Natural killer cell treated with Interleukin-12 subunit alpha and Interleukin-12 subunit beta and Interleukin-15 and Interleukin-18, amount 100 ng/mL, for 72 hours (primary cell): ENCODE data around the gene ANO8. TPM values are rescaled to one million over a fixed set of nuclear protein-coding genes. Genes with fewer than 3 reads are reported as not detected.
A peak's percentile ranks its signal among the peaks of the same experiment; 100 is the strongest.
"Not testable (repeated sequence)": the region's sequence is repeated elsewhere in the genome, so short reads cannot be mapped to it uniquely, and the experiment has no call there.

Experiments
- ATAC-seq, 2 donors: fragments of 150-1000 bp; cut with Tn5 transposase in 1 of 2; sonication (Bioruptor Pico), chemical (Tn5 transposase) in 1 of 2; 2 replicates each; pipeline ENCODE4 v1.10.0; 2021
- DNase-seq: peaks from one replicate; pipeline ENCODE4 v3.0.0; 2022; ENCODE audit warnings: low spot score
- H3K27ac Mint-ChIP-seq, 2 donors: 1 replicate in 1 of 2; 2 replicates in 1 of 2; pipeline ENCODE4 v1.8.0; 2022; ENCODE audit warnings: mixed read lengths in 2 of 2, mild to moderate bottlenecking in 1 of 2, moderate library complexity in 1 of 2
- H3K27me3 Mint-ChIP-seq, 2 donors: 1 replicate in 1 of 2; 2 replicates in 1 of 2; pipeline ENCODE4 v1.8.0; 2022; ENCODE audit warnings: mixed read lengths in 2 of 2
- H3K36me3 Mint-ChIP-seq: one replicate; pipeline ENCODE4 v1.8.0; 2022; ENCODE audit warnings: mixed read lengths
- H3K4me1 Mint-ChIP-seq, 2 donors: 1 replicate in 1 of 2; 2 replicates in 1 of 2; pipeline ENCODE4 v1.8.0; 2022; ENCODE audit warnings: low read depth in 2 of 2, mixed read lengths in 2 of 2, mild to moderate bottlenecking in 1 of 2
- H3K4me3 Mint-ChIP-seq: one replicate; pipeline ENCODE4 v1.8.0; 2022; ENCODE audit warnings: mixed read lengths
- H3K9me3 Mint-ChIP-seq: 2 replicates; pipeline ENCODE4 v1.8.0; 2022; ENCODE audit warnings: mixed read lengths
- total RNA-seq, 2 donors: library from RNA; stranded (reverse); gene quantifications; one replicate each; pipeline ENCODE4 v1.2.3, GENCODE V29; 2022

The ANO8 gene
- 1 to 10 TPM; 5.5 to 7.0 TPM for total RNA-seq

DNA sequence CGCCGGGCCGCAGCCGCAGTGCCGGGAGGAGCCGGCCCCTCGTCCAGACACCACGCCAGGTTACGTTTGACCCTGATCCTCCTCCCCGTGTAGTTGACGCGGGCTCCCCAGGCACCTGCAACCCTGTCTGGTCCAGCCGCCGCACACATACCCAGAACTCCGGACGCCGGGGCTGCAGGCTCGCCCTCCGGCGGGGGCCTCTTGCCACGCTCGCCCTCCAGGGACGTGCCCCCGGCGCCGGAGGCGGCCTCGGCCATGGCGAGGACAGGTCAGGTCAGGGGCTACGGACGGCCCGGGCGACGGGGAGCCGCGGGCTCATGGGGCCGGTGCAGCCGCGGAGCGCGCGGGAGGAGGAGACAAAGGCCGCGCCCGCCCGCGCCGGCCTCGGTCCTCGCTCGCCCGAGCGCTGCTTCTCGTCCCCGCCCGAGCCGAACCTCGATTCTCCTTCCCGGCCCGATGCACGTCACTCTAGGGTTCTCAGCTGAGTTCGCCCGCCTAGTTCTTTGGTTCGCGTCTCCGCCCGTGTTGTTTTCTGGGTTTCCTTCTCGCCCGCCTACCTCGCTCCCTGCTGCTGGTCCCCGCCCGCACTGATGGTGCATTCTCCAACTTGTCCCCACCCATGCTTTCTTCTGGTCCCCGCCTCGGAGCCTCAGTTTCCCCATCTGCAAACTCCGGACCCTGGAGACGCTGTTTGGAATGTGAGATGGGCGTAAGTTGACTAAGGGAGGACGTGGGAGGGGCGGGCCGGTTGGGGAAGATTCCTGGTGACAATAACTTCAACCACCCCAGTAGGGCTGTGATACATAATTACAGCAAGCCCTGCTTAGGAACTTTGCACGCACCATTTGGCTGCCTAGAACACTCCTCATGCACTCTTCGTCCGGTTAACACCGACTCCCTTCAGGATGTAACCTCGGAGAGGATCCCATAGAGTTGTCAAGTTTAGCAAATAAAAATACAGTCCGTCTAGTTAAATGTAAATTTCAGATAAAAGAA, at the start of gene ANO8:
Gene ANO8 (minus strand): TSS at position 442 of the 996 bp plus-strand sequence. CDS start 185 bp downstream, at position 257.
- Mint-ChIP-seq H3K27me3 (no peaks in the 10 kb centered on the region), H3K4me1 (peaks cover 33 to 36% of the 10 kb centered on the region in 2 donors), H3K4me3 (peak within 1 kb of the TSS; percentile 89), H3K27ac (peak within 1 kb of the TSS; percentile 22 to 58), H3K9me3 (no peaks in the 10 kb centered on the region), H3K36me3 (no peaks in the 10 kb centered on the region)
- ATAC-seq (peak; percentile 74 to 81), DNase-seq (peak; percentile 97)

GRCh38 chr19:17380426-17381138, 45.9 kb upstream of the ANO8 start:
- H3K36me3 Mint-ChIP-seq = no peaks in the 10 kb centered on the region
- no peak for DNase-seq
- no peaks in the 10 kb centered on the region for H3K9me3 Mint-ChIP-seq
- peaks cover 4 to 6% of the 10 kb centered on the region in 2 donors for H3K4me1 Mint-ChIP-seq
- no peak overlapping the region for H3K4me3 Mint-ChIP-seq
- H3K27ac Mint-ChIP-seq = no peak overlapping the region
- no peak for ATAC-seq
- H3K27me3 Mint-ChIP-seq = peaks cover 0 to 8% of the 10 kb centered on the region in 2 donors

- ATAC-seq (no peak), DNase-seq (no peak)
- Mint-ChIP-seq H3K27me3 (peaks cover 0 to 8% of the 10 kb centered on the region in 2 donors), H3K9me3 (no peaks in the 10 kb centered on the region), H3K4me3 (no peak overlapping the region), H3K27ac (no peak overlapping the region), H3K4me1 (peaks cover 4 to 6% of the 10 kb centered on the region in 2 donors), H3K36me3 (no peaks in the 10 kb centered on the region)
Observed at GRCh38 chr19:17379221-17379631, 44.6 kb upstream of the ANO8 start.

DNA sequence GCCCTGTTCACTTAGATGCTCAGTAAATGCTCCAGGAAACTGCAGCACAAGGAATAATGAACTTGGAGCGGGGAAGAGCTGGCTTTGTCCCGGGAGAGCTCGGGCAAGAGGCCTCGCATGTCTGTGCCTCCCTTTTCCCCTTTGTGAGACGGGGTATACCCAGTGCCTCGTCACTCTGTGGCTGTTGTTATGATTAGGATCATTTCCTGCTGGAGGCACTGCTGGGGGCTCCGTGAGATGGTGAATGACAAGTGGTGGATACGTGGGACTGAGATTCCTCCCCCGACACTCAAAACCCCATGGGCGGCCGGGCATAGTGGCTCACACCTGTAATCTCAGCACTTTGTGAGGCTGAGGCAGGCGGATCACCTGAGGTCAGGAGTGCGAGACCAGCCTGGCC, 43.6 kb upstream of the ANO8 start:
- ATAC-seq (no peak), DNase-seq (no peak)
- peaks cover 0 to 8% of the 10 kb centered on the region in 2 donors for H3K27me3 Mint-ChIP-seq
- H3K36me3 Mint-ChIP-seq = no peaks in the 10 kb centered on the region
- no peak overlapping the region for H3K4me3 Mint-ChIP-seq
- peaks cover 4 to 6% of the 10 kb centered on the region in 2 donors for H3K4me1 Mint-ChIP-seq
- no peaks in the 10 kb centered on the region for H3K9me3 Mint-ChIP-seq
- no peak overlapping the region for H3K27ac Mint-ChIP-seq

DNA sequence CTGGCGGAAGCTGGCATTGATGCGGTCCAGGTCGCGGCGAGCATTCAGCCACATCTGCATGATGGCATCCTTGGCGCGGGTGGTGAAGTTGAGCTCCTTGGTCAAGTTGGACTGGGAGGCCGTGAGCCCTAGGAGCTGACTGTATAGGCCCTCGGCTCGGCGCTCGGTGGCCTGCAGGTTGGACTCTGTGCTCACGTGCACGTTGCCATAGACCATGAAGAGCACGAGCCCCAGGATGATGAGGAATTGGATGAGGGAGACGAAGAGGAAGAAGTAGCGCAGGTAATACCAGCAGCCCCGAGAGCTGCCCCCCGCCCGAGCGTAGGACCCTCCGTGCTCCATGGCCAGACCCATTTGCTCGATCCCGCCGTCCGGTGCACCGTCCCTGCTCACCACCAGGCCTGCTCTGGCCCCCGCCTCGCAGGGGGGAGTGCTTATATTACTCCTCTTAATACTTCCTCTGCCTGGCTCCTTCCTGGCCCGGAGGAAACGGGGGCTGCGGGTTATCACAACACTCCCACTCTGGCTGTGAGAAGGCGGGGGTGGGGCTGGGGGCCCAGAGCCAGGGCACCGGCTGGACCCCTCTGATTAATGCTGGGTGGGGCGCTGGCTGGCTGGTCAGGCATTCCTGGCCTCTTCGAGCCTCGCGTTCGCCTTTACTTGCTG, 42.4 kb upstream of the ANO8 start, which contains the start of gene PLVAP:
Gene PLVAP (minus strand): TSS at position 408 of the 666 bp plus-strand sequence. CDS start 54 bp downstream, at position 354.
- no peaks in the 10 kb centered on the region for H3K36me3 Mint-ChIP-seq
- no peaks in the 10 kb centered on the region for H3K9me3 Mint-ChIP-seq
- H3K4me3 Mint-ChIP-seq = no peak within 1 kb of the TSS

DNA sequence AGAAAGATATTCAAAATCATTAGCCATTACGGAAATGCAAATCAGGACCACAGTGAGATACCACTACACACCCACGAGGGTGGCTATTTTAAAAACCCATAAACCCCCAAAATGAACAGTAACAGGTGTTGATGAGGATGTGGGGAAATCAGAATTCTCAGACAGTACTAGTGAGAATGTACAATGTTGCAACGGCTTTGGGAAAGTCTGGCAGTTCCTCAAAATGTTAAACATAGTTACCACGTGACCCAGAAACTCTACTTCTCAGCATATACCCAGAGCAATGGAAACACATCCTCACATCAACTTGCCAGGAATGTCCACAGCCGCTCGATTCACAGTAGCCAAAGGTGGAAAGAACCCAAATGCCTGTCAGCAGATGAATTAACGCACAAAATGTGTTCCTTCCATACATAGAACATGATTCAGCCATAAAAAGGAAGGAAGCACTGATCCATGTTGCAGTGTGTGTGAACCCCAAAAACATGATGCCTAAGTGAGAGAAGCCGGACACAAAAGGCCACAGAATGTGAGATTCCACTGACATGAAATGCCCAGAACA, 35.5 kb upstream of the ANO8 start:
- no peaks in the 10 kb centered on the region for H3K9me3 Mint-ChIP-seq
- ATAC-seq (peak in 1 of 2 donors; percentile 60), DNase-seq (no peak)
- H3K27ac Mint-ChIP-seq = no peak overlapping the region
- no peak overlapping the region for H3K4me3 Mint-ChIP-seq
- peaks cover 5 to 10% of the 10 kb centered on the region in 2 donors for H3K4me1 Mint-ChIP-seq
- H3K36me3 Mint-ChIP-seq = no peaks in the 10 kb centered on the region
- H3K27me3 Mint-ChIP-seq = peaks cover 5 to 6% of the 10 kb centered on the region in 2 donors

More for the DNA sequence above, 42.4 kb upstream of the ANO8 start, which contains the start of gene PLVAP:
- ATAC-seq (peak in 1 of 2 donors; percentile 34), DNase-seq (no peak)
- H3K27ac Mint-ChIP-seq = no peak within 1 kb of the TSS
- H3K27me3 Mint-ChIP-seq = peaks cover 0 to 10% of the 10 kb centered on the region in 2 donors
- peaks cover 0 to 3% of the 10 kb centered on the region in 2 donors for H3K4me1 Mint-ChIP-seq

DNA sequence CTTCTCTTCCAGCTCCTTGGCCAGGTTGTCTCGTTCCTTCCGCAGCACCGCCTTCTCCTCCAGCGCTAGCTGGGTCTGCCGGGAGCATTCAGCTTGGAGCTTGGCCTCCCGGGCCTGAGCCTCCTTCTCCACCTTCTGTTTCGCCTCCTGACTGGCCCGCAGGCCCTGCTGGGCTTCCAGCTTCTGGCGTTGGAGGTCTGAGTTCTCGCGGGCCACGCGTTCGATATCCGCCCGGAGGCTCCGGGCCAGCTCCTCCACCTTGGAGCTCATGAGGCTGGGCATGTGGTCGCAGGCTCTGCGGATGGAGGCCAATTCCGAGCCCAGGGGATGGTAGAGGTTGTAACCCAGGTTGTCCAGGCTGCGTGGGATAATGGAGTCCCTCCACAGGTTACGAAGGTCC, 30.7 kb upstream of the ANO8 start:
- H3K4me1 Mint-ChIP-seq = peaks cover 4 to 8% of the 10 kb centered on the region in 2 donors
- no peak overlapping the region for H3K27ac Mint-ChIP-seq
- H3K9me3 Mint-ChIP-seq = no peaks in the 10 kb centered on the region
- no peaks in the 10 kb centered on the region for H3K36me3 Mint-ChIP-seq
- H3K27me3 Mint-ChIP-seq = peaks cover 5 to 17% of the 10 kb centered on the region in 2 donors
- H3K4me3 Mint-ChIP-seq = no peak overlapping the region
- ATAC-seq (peak in 1 of 2 donors; percentile 43), DNase-seq (no peak)

DNA sequence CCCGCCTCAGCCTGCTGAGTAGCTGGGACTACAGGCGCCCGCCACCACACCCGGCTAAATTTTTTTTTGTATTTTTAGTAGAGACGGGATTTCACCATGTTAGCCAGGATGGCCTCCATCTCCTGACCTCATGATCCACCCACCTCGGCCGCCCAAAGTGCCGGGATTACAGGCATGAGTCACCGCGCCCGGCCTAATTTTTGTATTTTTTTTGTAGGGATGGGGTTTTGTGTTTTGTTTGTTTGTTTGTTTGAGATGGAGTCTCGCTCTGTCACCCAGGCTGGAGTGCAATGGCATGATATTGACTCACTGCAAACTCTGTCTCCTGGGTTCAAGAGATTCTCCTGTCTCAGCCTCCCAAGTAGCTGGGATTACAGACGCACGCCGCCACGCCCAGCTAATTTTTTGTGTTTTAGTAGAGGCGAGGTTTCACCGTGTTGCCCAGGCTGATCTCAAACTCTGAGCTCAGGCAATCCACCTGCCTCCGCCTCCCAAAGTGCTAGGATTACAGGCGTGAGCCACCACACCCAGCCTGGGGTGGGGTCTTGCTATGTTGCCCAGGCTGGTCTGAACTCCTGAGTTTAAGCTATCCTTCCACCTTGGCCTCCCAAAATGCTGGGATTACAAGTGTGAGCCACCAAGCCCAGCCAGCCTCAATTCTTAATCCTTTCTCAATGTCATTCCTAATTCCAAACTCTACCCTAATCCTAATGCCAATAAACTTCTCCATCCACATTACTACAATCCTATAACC, 29.4 kb upstream of the ANO8 start:
- H3K4me3 Mint-ChIP-seq, H3K4me1 Mint-ChIP-seq, H3K27ac Mint-ChIP-seq, ATAC-seq, H3K9me3 Mint-ChIP-seq, H3K36me3 Mint-ChIP-seq, DNase-seq: not testable (repeated sequence)
- H3K27me3 Mint-ChIP-seq = peaks cover 5 to 14% of the 10 kb centered on the region in 2 donors

DNA sequence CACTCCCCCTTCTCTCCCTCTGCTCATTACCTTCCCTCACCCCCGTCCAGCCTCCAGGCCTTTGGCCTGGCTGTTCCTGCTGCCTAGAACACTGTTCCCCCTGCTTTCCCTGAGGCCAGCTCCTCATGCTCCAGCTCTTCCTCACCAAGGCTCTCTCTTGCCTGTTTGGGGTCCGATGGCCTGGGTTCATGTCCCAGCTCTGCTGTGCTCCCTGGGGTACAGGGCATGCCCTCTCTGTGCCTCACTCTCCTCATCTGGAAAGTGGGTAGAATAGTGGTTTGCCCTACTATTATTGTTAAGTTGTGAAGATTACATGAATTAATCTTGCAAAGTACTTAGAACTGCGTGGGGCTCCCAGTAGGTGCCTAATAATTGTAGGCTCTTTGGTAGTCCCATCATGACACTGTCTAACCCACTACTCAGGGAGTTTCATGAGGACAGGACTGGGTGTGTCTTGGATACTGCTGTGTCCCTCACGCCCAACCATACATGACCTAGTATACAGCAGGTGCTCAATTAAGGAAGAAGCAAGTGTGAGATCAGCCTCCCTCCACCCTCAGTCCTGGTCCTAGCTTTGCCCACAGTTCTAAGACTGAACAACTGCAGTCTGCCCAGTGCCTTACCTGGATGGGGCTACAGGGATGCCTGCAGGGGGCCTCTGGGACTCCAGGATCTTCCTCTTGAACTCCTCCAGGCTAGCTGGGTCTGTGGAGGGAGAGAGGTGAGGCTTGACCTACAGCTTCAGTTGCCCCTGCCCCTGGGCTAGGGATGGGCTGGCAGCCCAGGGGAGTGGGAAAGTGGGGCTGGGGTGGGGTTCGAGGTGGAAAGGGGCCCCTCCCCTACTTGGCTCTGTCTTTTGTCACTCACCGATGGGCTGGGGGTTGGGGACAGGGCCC, 25.5 kb upstream of the ANO8 start:
- ATAC-seq = no peak
- Mint-ChIP-seq H3K27me3 (peaks cover 2 to 14% of the 10 kb centered on the region in 2 donors), H3K36me3 (no peaks in the 10 kb centered on the region), H3K27ac (no peak overlapping the region), H3K4me1 (no peaks in the 10 kb centered on the region), H3K4me3 (no peak overlapping the region), H3K9me3 (no peaks in the 10 kb centered on the region)
- DNase-seq = no peak

DNA sequence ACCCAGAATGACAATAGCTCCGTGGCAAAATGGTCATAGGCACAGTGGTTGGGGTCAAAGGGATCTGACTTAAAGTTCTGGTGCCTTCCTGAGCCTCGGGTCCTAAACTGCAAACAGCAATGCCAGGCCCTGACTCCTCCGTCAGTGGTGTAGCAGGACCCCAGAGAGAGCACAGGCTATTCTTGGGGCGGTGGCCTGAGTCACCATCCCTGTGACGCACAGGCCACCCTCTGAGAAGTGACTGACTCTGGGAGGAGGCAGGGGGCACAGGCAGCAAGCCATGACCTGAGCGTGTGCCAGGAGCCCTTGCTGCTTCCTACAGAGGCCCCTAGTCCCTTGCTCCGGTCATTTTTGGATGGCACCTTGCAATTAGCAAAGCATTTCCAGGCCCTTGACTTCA, 23.7 kb upstream of the ANO8 start:
- H3K27me3 Mint-ChIP-seq = peaks cover 0 to 7% of the 10 kb centered on the region in 2 donors
- H3K9me3 Mint-ChIP-seq = no peaks in the 10 kb centered on the region
- DNase-seq (no peak), ATAC-seq (no peak)
- no peaks in the 10 kb centered on the region for H3K4me1 Mint-ChIP-seq
- no peak overlapping the region for H3K4me3 Mint-ChIP-seq
- no peaks in the 10 kb centered on the region for H3K36me3 Mint-ChIP-seq
- H3K27ac Mint-ChIP-seq = no peak overlapping the region

- DNase-seq (no peak), ATAC-seq (no peak)
- no peaks in the 10 kb centered on the region for H3K9me3 Mint-ChIP-seq
- H3K4me3 Mint-ChIP-seq = no peak overlapping the region
- H3K4me1 Mint-ChIP-seq = no peaks in the 10 kb centered on the region
- H3K27me3 Mint-ChIP-seq = peaks cover 0 to 7% of the 10 kb centered on the region in 2 donors
- no peaks in the 10 kb centered on the region for H3K36me3 Mint-ChIP-seq
- no peak overlapping the region for H3K27ac Mint-ChIP-seq
Observed at GRCh38 chr19:17357724-17358123, 23.1 kb upstream of the ANO8 start.
